Activated naive CD4-positive, alpha-beta T cell treated with anti-CD3 and anti-CD28 coated beads, Interleukin-2, amount 10 ng/mL, durations not matched to agents 7 days and 5 days (primary cell): ENCODE results near the gene DGCR2.
"Not testable (repeated sequence)": the region's sequence is repeated elsewhere in the genome, so short reads cannot be mapped to it uniquely, and the experiment has no call there.

Source experiments
- CTCF ChIA-PET: fragments of 350-600 bp; sonication (Branson Sonifier 250); formaldehyde crosslinking; loops from one replicate; lab custom pipeline; 2021; ENCODE audit warnings: antibody characterized with exemption; lab: Charles Lee
- DNase-seq: peaks from one replicate; pipeline ENCODE4 v3.0.0-alpha.2; 2020
- H3K27ac Mint-ChIP-seq: one replicate; pipeline ENCODE4 v1.8.0; 2021; ENCODE audit warnings: mild to moderate bottlenecking, moderate library complexity, mixed read lengths
- H3K27me3 Mint-ChIP-seq: one replicate; pipeline ENCODE4 v1.8.0; 2021; ENCODE audit warnings: mild to moderate bottlenecking, mixed read lengths
- H3K36me3 Mint-ChIP-seq: one replicate; pipeline ENCODE4 v1.8.0; 2021; ENCODE audit warnings: mixed read lengths
- H3K4me1 Mint-ChIP-seq: one replicate; pipeline ENCODE4 v1.8.0; 2021; ENCODE audit warnings: mixed read lengths
- H3K4me3 Mint-ChIP-seq: one replicate; pipeline ENCODE4 v1.8.0; 2021; ENCODE audit warnings: mild to moderate bottlenecking, moderate library complexity, mixed read lengths
- H3K9me3 Mint-ChIP-seq: one replicate; pipeline ENCODE4 v1.8.0; 2021; ENCODE audit warnings: mixed read lengths

Gene DGCR2

DNA sequence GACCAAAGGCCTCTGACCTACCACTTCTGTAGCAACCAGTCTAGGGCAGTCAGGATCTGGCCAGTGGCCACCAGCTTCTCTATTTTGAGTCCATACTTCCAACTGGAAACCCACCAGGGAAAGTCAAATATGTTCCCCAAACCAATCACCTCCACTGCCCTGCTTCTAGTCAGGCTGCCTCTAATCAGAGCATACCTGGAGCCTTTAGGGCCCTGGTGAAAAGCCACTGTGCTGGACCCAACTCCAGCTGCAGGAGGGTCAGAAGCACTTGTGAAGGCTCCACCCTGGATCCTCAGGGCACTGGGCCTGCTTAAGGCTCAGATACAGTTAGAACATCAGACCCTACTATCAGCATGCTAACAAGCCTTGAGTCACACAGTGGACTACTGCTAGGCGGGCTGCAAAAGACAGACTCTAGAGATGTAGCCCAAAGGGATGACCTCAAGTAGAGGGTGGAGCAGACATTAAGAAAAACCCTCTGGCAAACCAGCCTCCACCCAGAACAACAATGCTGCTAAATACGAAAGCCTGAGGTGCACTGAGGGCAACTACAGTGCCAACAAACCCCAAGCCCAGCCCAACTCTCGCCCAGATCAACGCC, 69.2 kb downstream of the DGCR2 start:
- H3K27ac Mint-ChIP-seq = no peak overlapping the region
- DNase-seq = no peak
- no peaks in the 10 kb centered on the region for H3K9me3 Mint-ChIP-seq
- no peak overlapping the region for H3K4me3 Mint-ChIP-seq
- no peaks in the 10 kb centered on the region for H3K27me3 Mint-ChIP-seq
- no peaks in the 10 kb centered on the region for H3K4me1 Mint-ChIP-seq
- peaks cover 38% of the 10 kb centered on the region for H3K36me3 Mint-ChIP-seq
- CTCF ChIA-PET = no interaction called here

DNA sequence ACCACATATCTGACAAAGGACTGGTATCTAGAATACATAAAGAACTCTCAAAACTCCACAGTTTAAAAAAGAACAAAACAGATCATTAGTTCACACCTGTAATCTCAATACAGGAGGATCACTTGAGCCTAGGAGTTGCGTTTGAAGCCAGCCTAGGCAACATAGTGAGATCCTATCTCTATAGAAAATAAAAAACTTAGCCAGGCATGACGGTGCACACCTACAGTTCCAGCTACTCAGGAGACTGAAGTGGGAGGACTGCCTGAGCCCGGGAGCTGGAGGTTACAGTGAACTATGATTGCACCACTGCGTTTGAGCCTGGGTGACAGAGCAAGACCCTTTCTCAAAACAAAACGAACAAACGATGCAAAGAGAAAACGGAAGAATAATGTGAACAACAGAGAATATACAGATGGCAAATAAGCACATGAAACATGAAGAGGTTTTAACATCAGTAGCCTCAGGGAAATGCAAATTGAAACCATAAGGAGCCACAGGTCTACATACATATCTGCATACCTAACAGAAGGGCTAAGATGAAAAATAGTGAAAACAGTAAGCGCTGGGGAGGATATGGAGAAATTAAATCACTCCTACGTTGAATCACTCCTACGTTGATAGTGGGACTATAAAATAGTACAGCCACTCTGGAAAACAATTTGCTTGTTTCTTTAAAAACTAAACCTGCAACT, 70.7 kb downstream of the DGCR2 start:
- Mint-ChIP-seq H3K4me1 (no peaks in the 10 kb centered on the region), H3K27me3 (no peaks in the 10 kb centered on the region), H3K9me3 (no peaks in the 10 kb centered on the region), H3K36me3 (peaks cover 46% of the 10 kb centered on the region), H3K27ac (no peak overlapping the region), H3K4me3 (no peak overlapping the region)
- CTCF ChIA-PET = no interaction called here
- no peak for DNase-seq

DNA sequence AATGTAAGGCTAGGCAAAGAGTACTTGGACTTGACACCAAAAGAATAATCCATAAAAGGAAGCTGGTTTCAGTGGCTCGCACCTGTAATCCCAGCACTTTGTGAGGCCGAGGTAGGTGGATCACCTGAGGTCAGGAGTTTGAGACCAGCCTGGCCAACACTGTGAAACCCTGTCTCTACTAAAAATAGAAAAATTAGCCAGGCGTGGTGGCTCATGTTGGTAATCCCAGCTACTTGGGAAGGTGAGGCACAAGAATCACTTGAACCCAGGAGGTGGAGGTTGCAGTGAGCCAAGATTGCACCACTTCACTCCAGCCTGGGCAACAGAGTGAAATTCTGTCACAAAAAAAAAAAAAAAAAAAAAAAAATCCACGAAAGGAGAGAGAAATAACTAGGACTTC, 71.4 kb downstream of the DGCR2 start:
- peaks cover 42% of the 10 kb centered on the region for H3K36me3 Mint-ChIP-seq
- CTCF ChIA-PET, H3K4me1 Mint-ChIP-seq, DNase-seq, H3K9me3 Mint-ChIP-seq, H3K27ac Mint-ChIP-seq, H3K4me3 Mint-ChIP-seq, H3K27me3 Mint-ChIP-seq: not testable (repeated sequence)

DNA sequence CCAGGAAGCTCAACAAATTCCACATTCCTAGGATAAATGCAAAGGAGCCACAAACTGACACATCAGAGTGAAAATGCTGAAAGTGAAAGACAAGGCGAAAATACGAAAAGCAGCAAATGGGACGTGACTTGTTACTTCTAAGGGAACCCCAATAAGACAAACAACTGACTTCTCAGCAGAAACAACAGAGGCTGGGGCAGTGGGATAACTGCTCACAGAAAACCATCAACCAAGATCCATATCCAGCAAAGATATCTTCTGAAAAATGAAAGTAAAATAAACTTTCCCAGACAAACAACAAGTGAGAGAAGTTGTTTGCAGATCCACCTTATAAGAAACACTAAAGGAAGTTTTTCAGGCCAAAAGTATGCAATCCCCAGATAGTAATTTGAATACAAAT, 72.1 kb downstream of the DGCR2 start:
- Mint-ChIP-seq H3K27me3 (no peaks in the 10 kb centered on the region), H3K27ac (no peak overlapping the region), H3K9me3 (no peaks in the 10 kb centered on the region), H3K4me1 (no peaks in the 10 kb centered on the region), H3K4me3 (no peak overlapping the region), H3K36me3 (peaks cover 46% of the 10 kb centered on the region)
- CTCF ChIA-PET = no interaction called here
- DNase-seq = no peak

DNA sequence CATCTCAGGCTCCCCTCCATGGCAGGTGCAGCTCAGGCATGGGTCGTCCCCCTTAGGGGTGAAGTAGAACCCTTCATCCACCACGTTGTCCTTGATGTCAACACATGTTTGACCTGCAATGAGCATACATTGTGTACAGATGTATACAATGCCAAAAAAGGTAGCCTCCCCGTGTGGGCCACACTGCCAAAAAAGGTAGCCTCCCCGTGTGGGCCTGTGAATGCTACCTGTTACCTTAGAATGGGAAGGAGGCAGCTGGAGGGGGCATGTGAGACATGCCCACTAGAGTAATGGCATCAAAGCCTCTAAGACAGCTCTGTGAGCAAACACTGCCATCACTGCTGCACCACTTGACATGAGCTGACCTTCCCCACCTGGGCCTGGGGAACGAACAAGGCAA, 73.7 kb downstream of the DGCR2 start:
- DNase-seq = no peak
- no peak overlapping the region for H3K4me3 Mint-ChIP-seq
- no peak overlapping the region for H3K27ac Mint-ChIP-seq
- H3K36me3 Mint-ChIP-seq = peaks cover 45% of the 10 kb centered on the region
- CTCF ChIA-PET = no interaction called here
- H3K27me3 Mint-ChIP-seq = no peaks in the 10 kb centered on the region
- no peaks in the 10 kb centered on the region for H3K4me1 Mint-ChIP-seq
- no peaks in the 10 kb centered on the region for H3K9me3 Mint-ChIP-seq

DNA sequence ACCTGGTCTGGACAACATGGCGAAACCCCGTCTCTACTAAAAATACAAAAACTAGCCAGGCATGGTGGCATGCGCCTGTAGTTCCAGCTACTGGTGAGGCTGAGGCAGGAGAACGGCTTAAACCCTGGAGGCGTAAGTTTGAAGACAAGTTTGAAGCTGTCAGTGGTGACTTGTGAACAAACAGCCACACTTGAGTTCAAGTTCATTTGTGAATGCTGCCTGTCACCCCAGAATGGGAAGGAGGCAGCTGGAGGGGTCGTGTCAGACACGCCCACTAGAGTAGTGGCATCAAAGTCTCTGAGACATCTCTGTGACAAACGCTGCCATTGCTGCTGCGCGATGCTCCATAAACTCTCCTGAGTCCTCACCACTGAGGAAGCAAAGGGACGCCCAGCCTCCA, 74.2 kb downstream of the DGCR2 start:
- Mint-ChIP-seq H3K27ac (no peak overlapping the region), H3K4me1 (no peaks in the 10 kb centered on the region), H3K36me3 (peaks cover 43% of the 10 kb centered on the region), H3K27me3 (no peaks in the 10 kb centered on the region), H3K9me3 (no peaks in the 10 kb centered on the region), H3K4me3 (no peak overlapping the region)
- DNase-seq = no peak
- CTCF ChIA-PET = no interaction called here

DNA sequence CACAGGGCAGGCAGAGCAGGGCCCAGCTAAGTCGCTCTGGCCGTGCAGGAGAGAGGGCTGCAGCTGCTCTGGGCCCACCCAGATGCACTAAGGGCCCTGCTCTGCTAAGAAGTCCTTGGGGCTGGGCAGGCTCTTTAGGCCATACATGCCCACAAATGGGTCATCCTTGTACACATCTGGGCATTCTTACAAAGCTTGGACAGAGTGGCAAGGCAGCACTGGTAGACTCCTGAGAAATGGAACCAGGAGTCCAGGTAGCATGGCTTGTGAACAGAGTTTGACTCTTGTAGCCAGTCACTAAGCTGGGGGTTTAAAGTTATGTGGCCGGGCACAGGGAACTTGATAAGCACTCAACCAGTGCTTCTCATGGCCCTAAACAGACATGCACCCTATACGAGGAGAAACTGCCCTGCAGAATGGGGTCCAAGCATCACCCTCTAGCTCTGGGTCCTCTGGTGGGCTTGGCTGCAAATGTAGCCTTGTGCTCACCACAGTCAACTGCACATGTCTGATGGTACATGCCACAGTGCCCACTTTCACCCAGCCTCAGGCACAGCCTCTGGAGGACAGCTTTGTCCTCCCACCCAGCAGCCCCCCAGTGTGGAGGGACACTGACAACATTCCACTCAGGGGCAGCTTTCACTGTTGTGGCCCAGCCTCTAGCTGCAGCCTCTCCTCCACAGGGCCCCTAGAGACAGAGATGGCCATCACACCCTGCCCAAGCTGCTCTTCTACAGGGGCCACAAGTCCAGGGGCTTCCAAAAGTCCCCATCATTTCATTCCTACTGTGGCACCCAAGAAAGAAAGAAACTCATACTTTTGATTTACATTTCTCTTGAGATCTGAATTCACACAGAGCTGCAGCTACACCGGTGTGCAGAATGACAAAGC, 75.2 kb downstream of the DGCR2 start:
- H3K4me1 Mint-ChIP-seq = no peaks in the 10 kb centered on the region
- H3K9me3 Mint-ChIP-seq = no peaks in the 10 kb centered on the region
- no peak overlapping the region for H3K4me3 Mint-ChIP-seq
- H3K27me3 Mint-ChIP-seq = no peaks in the 10 kb centered on the region
- H3K36me3 Mint-ChIP-seq = peaks cover 42% of the 10 kb centered on the region
- DNase-seq = no peak
- CTCF ChIA-PET = no interaction called here
- peak overlapping the region; percentile 25 for H3K27ac Mint-ChIP-seq

DNA sequence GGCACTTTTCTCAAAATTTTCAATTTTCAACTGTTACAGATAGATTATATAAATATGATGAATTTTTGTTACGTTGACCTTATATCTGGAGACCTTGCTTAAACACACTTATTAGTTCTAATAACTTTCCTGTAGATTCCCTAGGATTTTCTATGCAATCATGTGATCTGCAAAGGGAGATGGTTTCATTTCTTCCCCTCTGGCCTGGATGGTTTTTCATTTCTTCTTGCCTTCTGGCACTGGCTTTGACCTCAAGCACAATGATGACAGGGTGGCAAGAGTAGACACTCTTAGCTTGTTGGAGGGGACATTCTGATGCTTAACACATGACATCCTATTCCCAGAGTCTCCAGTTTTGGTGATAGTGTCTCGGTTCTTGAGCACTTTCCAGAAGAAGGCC, 75.9 kb downstream of the DGCR2 start:
- CTCF ChIA-PET = no interaction called here
- no peaks in the 10 kb centered on the region for H3K4me1 Mint-ChIP-seq
- no peak overlapping the region for H3K4me3 Mint-ChIP-seq
- H3K36me3 Mint-ChIP-seq = peaks cover 46% of the 10 kb centered on the region
- H3K9me3 Mint-ChIP-seq = no peaks in the 10 kb centered on the region
- no peaks in the 10 kb centered on the region for H3K27me3 Mint-ChIP-seq
- peak overlapping the region; percentile 5 for H3K27ac Mint-ChIP-seq
- no peak for DNase-seq

DNA sequence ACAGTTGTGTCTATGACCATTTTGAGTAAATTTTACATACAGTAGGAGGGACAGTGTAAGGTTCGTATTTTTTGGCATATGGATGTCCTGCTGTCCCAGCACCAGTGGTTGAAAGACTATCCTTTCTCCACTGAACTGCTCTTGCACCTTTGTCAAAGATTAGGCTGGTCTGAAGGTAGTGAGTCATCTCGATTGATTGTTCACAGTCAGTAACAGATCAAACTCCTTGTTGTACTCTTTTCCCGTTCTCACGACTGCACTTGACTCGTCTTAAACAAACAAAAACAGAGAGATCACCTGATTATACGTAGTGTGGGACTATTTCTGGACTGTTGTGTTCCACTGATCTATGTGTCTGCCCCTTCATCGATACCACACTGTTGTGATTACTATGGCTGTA, 77.1 kb downstream of the DGCR2 start:
- H3K4me3 Mint-ChIP-seq = no peak overlapping the region

DNA sequence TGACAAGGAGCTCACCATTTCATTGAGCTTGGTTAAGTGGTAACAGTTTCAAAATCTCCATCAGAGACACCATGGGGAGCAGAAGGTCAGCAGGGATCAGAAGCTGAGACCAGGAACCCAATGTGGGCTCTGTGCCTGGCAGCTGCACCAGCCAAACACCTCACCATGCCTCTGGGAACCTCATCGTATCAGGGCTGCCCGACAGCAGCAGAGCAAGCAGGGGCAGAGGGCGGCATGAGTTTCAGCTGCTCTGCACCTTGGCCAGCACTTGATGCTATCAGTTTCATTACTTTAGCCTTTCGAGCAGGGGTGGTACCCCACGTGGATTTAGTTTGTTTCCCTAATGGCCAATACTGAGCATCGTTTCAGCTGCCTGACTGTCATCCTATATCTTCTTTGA, 77.8 kb downstream of the DGCR2 start:
- no peak overlapping the region for H3K27ac Mint-ChIP-seq
- no peaks in the 10 kb centered on the region for H3K9me3 Mint-ChIP-seq
- no peaks in the 10 kb centered on the region for H3K4me1 Mint-ChIP-seq
- DNase-seq = no peak
- CTCF ChIA-PET = no interaction called here
- no peaks in the 10 kb centered on the region for H3K27me3 Mint-ChIP-seq
- peaks cover 49% of the 10 kb centered on the region for H3K36me3 Mint-ChIP-seq
- no peak overlapping the region for H3K4me3 Mint-ChIP-seq

More for the DNA sequence above, 77.1 kb downstream of the DGCR2 start:
- CTCF ChIA-PET = no interaction called here
- Mint-ChIP-seq H3K4me1 (no peaks in the 10 kb centered on the region), H3K36me3 (peaks cover 54% of the 10 kb centered on the region), H3K27ac (no peak overlapping the region), H3K9me3 (no peaks in the 10 kb centered on the region), H3K27me3 (no peaks in the 10 kb centered on the region)
- DNase-seq = no peak

DNA sequence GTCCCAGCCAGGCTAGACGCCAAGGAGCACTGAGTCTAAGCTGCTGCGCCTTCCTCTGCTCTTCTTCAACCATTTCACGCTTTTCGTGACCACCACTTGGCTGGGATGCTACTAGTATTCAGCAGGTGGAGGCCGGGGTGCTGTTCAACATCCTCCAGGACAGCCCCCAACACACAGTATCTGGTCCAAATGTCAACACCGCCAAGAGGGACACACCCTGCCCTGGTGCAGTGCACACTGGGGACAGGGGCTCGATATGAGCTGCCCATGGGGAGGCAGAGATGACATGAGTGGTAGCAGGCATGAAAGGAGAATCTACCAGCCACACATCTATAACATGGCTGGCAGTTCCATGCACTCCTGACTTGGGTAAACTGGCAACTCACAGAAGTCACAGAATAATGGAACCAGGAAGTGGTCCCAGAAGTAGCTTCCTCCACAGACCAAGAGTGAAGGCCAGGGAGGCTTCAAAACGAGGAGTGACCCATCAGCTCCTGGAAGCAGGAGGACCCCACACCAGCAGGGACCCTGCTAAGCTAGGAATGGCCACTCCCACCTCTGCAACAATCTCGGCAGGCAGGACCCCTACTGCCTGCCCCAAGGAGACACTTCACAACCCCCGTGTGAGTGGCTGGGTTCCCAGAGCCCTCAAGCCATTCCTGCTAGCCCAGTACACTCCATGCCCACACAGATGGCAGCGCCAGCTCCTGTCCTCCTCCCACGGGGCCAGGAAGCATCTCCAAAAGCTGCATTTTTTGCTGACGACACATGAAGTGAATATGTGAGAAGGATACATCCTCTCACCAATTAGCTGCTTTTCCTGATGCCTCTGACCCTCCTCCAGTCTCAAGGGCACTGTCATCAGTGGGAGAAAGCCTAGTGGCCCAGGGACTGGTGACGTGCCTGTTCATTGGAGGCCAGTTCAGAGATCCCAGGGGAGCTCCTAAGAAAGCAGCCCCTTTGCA, 78.8 kb downstream of the DGCR2 start:
- CTCF ChIA-PET = no interaction called here
- Mint-ChIP-seq H3K4me3 (no peak overlapping the region), H3K36me3 (peaks cover 44% of the 10 kb centered on the region), H3K9me3 (no peaks in the 10 kb centered on the region), H3K4me1 (no peaks in the 10 kb centered on the region), H3K27ac (no peak overlapping the region), H3K27me3 (no peaks in the 10 kb centered on the region)
- no peak for DNase-seq

DNA sequence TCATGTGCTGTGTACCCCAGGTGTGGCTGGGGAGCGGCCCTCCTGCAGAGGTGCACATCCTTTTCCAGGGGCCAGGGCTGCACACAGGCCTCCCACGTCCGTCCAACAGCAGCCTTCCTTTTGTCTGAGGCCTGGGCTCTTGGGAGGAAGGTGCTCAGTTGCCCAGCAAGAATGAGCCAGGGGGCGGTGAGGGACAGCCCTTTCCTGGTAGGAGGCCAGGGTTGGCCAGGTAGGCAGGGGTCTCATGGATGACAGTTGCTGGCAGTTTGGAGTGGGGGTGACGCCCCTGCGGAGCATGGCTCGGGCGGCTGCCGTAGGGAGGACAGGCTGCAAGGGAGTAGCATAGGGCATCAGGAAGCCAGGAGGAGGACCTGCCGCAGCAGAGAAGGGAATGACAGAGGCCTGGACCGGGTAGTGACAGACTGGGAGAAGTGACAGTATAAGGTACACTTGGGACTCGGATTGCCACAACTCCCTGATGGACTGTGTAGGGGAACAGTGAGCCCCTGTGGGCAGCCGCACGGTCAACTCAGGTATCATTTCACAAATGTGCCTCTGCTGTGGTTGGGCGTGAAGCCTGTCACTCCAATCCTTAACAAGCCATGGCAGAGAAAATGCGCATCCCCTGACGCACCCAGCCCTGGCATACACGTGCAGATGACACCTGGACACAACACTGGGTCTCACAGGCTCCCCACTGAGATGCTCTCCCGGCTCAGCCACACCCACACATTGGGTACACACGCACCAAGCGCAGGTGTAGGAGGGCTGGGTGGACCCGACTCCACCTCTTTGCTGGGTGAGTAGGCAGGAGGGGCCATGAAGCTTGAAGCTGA, 79.7 kb downstream of the DGCR2 start:
- Mint-ChIP-seq H3K36me3 (peaks cover 35% of the 10 kb centered on the region), H3K9me3 (no peaks in the 10 kb centered on the region), H3K4me3 (no peak overlapping the region), H3K27ac (peak overlapping the region; percentile 60), H3K4me1 (no peaks in the 10 kb centered on the region), H3K27me3 (no peaks in the 10 kb centered on the region)
- CTCF ChIA-PET = no interaction called here
- DNase-seq = no peak

DNA sequence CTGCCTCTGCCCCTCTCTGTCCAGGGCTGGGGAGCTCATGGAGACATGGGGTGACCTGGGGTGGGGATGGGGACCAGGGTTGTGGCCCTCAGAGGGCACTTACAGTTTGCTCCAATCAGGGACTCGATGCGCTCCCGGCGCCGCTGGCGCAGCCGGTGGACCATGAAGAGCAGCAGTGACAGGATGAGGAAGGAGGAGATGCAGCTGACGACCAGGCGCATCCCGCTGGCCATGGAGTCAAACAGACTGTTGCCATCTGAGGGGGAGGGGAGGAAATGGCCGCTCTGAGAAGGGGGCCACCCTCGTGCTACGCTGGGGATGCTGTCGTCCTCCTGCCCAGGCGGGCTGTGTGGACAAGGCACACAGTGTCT, 80.5 kb downstream of the DGCR2 start:
- Mint-ChIP-seq H3K36me3 (peaks cover 33% of the 10 kb centered on the region), H3K4me1 (no peaks in the 10 kb centered on the region), H3K4me3 (no peak overlapping the region), H3K27me3 (no peaks in the 10 kb centered on the region), H3K27ac (no peak overlapping the region), H3K9me3 (no peaks in the 10 kb centered on the region)
- CTCF ChIA-PET = no interaction called here
- no peak for DNase-seq
